Suprapubic skin (tissue), 4 donors: ENCODE results near the gene ATP6V0B. TPM values are rescaled to one million over a fixed set of nuclear protein-coding genes. Genes with fewer than 3 reads are reported as not detected.
A peak's percentile ranks its signal among the peaks of the same experiment; 100 is the strongest.

Experiments used
- DNase-seq, 2 donors: peaks; one replicate each; pipeline ENCODE4 v3.0.0-alpha.2; 2019; ENCODE audit warnings: low spot score in 2 of 2
- H3K27ac ChIP-seq: fragments of 200-600 bp; sonication (generic); one replicate; pipeline ENCODE4 v1.5.1; 2019
- H3K27me3 ChIP-seq: fragments of 200-600 bp; sonication (generic); one replicate; pipeline ENCODE4 v1.5.1; 2019
- H3K36me3 ChIP-seq: fragments of 200-600 bp; sonication (generic); one replicate; pipeline ENCODE4 v1.5.1; 2019
- H3K4me1 ChIP-seq: fragments of 200-600 bp; sonication (generic); one replicate; pipeline ENCODE4 v1.5.1; 2019
- H3K4me3 ChIP-seq: fragments of 200-600 bp; sonication (generic); one replicate; pipeline ENCODE4 v1.5.1; 2019; ENCODE audit warnings: mild to moderate bottlenecking
- H3K9me3 ChIP-seq: fragments of 200-600 bp; sonication (generic); one replicate; pipeline ENCODE4 v1.5.1; 2019
- EP300 ChIP-seq: sonication (generic); formaldehyde crosslinking; IDR thresholded peaks from one replicate; pipeline ENCODE4 v1.6.1; 2017; ENCODE audit warnings: antibody characterized with exemption
- POLR2A ChIP-seq, 2 donors: fragments of 450-650 bp; IDR thresholded peaks; one replicate each; pipeline ENCODE4 v1.6.1; 2017; ENCODE audit warnings: antibody characterized with exemption in 2 of 2, mild to moderate bottlenecking in 2 of 2, moderate library complexity in 2 of 2
- POLR2AphosphoS5 ChIP-seq, 3 donors: sonication (generic); formaldehyde crosslinking; IDR thresholded peaks; one replicate each; pipeline ENCODE4 v1.6.1; 2017; ENCODE audit warnings: antibody characterized with exemption in 3 of 3
- WGBS: methylation state at CpG from one replicate; pipeline ENCODE4 v1.1.5; 2018; 5-methylcytosine and 5-hydroxymethylcytosine counted together
- total RNA-seq, 4 donors: library from RNA; depleted of rRNA; stranded (reverse); fragments of >200 nt; gene quantifications; one replicate each; pipeline ENCODE4 v1.1.0, GENCODE V29; 2016
- TF ChIP-seq, protein P1 (sequence below), 2 donors: fragments of 200-600 bp in 1 of 2; fragments of 450-650 bp in 1 of 2; sonication (generic) in 1 of 2; IDR thresholded peaks; one replicate each; pipeline ENCODE4 v1.5.1; 2016 to 2019; ENCODE audit warnings: antibody characterized with exemption in 2 of 2, mild to moderate bottlenecking in 1 of 2, moderate library complexity in 1 of 2

ATP6V0B gene
- total RNA-seq, 4 donors from 2014 or later, result 95.2 to 193 (median 150) TPM

GRCh38 chr1:44021581-44022321 is 47.0 kb downstream of the ATP6V0B start:
- H3K9me3 ChIP-seq, result no peaks in the 10 kb centered on the region
- H3K27me3 ChIP-seq, result no peaks in the 10 kb centered on the region
- H3K4me3 ChIP-seq, result no peak overlapping the region
- TF ChIP-seq EP300 (no peak), POLR2A (IDR thresholded peaks at IDR 0.05) (no peak), POLR2AphosphoS5 (IDR thresholded peaks at IDR 0.05) (no peak)
- TF ChIP-seq, protein P1, sequence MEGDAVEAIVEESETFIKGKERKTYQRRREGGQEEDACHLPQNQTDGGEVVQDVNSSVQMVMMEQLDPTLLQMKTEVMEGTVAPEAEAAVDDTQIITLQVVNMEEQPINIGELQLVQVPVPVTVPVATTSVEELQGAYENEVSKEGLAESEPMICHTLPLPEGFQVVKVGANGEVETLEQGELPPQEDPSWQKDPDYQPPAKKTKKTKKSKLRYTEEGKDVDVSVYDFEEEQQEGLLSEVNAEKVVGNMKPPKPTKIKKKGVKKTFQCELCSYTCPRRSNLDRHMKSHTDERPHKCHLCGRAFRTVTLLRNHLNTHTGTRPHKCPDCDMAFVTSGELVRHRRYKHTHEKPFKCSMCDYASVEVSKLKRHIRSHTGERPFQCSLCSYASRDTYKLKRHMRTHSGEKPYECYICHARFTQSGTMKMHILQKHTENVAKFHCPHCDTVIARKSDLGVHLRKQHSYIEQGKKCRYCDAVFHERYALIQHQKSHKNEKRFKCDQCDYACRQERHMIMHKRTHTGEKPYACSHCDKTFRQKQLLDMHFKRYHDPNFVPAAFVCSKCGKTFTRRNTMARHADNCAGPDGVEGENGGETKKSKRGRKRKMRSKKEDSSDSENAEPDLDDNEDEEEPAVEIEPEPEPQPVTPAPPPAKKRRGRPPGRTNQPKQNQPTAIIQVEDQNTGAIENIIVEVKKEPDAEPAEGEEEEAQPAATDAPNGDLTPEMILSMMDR (IDR thresholded peaks at IDR 0.05), result no peak
- H3K36me3 ChIP-seq, result peaks cover 8% of the 10 kb centered on the region
- no peak for DNase-seq
- H3K4me1 ChIP-seq, result peaks cover 26% of the 10 kb centered on the region
- H3K27ac ChIP-seq, result no peak overlapping the region
- 88% methylated on average over 8 of the region's 10 CpGs for WGBS

- H3K4me1 ChIP-seq, result peaks cover 41% of the 10 kb centered on the region
- 86% methylated on average over 14 of the region's 14 CpGs for WGBS
- H3K9me3 ChIP-seq, result no peaks in the 10 kb centered on the region
- H3K27me3 ChIP-seq, result no peaks in the 10 kb centered on the region
- TF ChIP-seq, protein P1 (IDR thresholded peaks at IDR 0.05), result no peak
- no peak for TF ChIP-seq POLR2AphosphoS5 (IDR thresholded peaks at IDR 0.05)
- TF ChIP-seq EP300, result no peak
- no peak for TF ChIP-seq POLR2A (IDR thresholded peaks at IDR 0.05)
- DNase-seq, result peak in 1 of 2 donors; percentile 63
- H3K27ac ChIP-seq, result no peak overlapping the region
- no peak overlapping the region for H3K4me3 ChIP-seq
- H3K36me3 ChIP-seq, result no peaks in the 10 kb centered on the region
Observed at GRCh38 chr1:44024031-44024902, 49.5 kb downstream of the ATP6V0B start.

DNA sequence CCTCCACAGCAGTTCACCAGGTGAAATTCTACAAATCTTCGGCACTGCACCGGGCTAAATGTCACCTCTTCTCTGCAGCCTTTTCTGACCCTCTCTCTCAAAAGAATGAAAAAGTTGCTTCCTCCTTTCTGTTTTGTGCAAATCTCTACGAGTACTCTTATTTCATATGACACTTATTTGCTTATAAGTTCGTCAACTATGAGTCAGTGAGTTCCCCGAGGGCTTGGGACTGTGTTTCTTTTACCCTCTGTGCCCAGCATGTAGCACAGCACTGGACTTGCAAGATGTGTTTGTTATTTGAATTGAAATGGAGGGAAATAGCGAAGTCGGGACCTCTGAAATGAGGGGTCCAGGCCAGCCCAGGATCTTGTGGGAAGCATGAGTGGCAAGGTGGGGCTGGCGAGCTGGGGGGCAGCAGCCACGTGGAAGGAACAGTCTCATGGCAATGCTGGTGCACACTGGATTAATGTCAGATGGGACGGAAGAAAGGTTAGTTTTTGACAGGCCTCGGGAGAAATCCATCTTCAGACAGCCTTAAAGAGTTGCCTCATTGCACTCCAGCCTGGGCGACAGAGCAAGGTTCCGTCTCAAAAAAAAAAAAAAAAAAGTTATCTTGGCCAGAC is 50.3 kb downstream of the ATP6V0B start:
- peaks cover 40% of the 10 kb centered on the region for H3K4me1 ChIP-seq
- no peaks in the 10 kb centered on the region for H3K27me3 ChIP-seq
- H3K36me3 ChIP-seq, result no peaks in the 10 kb centered on the region
- TF ChIP-seq POLR2AphosphoS5 (IDR thresholded peaks at IDR 0.05) (no peak), POLR2A (IDR thresholded peaks at IDR 0.05) (no peak), EP300 (no peak)
- TF ChIP-seq, protein P1 (IDR thresholded peaks at IDR 0.05), result no peak
- H3K4me3 ChIP-seq, result no peak overlapping the region
- 76% methylated on average over 13 of the region's 13 CpGs for WGBS
- H3K9me3 ChIP-seq, result no peaks in the 10 kb centered on the region
- DNase-seq, result peak in 1 of 2 donors; percentile 28
- no peak overlapping the region for H3K27ac ChIP-seq

DNA sequence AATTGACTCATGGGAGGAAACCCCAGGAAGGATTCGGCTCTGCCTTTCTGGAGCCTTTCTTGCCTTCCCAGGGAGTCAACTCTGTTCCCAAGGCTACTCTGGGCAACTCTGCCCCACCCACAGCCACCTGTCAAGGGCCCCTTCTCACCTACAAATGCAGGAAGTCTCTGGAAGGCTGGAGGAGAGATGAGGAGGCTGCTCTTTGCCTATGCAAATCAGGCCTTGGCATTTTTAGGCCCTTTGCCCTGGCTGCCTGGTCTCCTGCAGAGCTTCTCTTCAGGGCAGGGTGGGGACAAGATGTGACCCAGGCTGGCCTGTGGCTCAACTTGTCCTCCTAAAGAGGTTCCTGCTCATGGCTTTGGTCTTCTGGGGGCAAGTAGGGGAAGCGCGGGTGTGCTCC is 51.1 kb downstream of the ATP6V0B start:
- H3K27ac ChIP-seq, result no peak overlapping the region
- DNase-seq, result peak in 1 of 2 donors; percentile 21
- no peak overlapping the region for H3K4me3 ChIP-seq
- TF ChIP-seq POLR2A (IDR thresholded peaks at IDR 0.05) (no peak), EP300 (no peak), POLR2AphosphoS5 (IDR thresholded peaks at IDR 0.05) (no peak)
- no peaks in the 10 kb centered on the region for H3K36me3 ChIP-seq
- peaks cover 40% of the 10 kb centered on the region for H3K4me1 ChIP-seq
- H3K27me3 ChIP-seq, result no peaks in the 10 kb centered on the region
- H3K9me3 ChIP-seq, result no peaks in the 10 kb centered on the region
- WGBS, result 63% methylated on average over 3 of the region's 3 CpGs

GRCh38 chr1:44027320-44027719 is 52.6 kb downstream of the ATP6V0B start:
- H3K4me1 ChIP-seq, result peaks cover 45% of the 10 kb centered on the region

More at GRCh38 chr1:44027320-44027719, 52.6 kb downstream of the ATP6V0B start:
- H3K36me3 ChIP-seq, result no peaks in the 10 kb centered on the region
- H3K27me3 ChIP-seq, result no peaks in the 10 kb centered on the region
- no peak overlapping the region for H3K4me3 ChIP-seq
- 87% methylated on average over 3 of the region's 3 CpGs for WGBS
- no peak overlapping the region for H3K27ac ChIP-seq
- peak in 1 of 2 donors; percentile 18 for DNase-seq
- H3K9me3 ChIP-seq, result no peaks in the 10 kb centered on the region
- TF ChIP-seq POLR2AphosphoS5 (IDR thresholded peaks at IDR 0.05) (no peak), POLR2A (IDR thresholded peaks at IDR 0.05) (no peak), EP300 (no peak)
- TF ChIP-seq, protein P1 (IDR thresholded peaks at IDR 0.05), result no peak
